Kidney capillary endothelial cell (primary cell): ENCODE measurements around the gene NRXN3.

Source experiments
- DNase-seq: peaks from one replicate; pipeline ENCODE4 v3.0.0-alpha.2; 2018; ENCODE audit warnings: low spot score

Gene NRXN3

DNA sequence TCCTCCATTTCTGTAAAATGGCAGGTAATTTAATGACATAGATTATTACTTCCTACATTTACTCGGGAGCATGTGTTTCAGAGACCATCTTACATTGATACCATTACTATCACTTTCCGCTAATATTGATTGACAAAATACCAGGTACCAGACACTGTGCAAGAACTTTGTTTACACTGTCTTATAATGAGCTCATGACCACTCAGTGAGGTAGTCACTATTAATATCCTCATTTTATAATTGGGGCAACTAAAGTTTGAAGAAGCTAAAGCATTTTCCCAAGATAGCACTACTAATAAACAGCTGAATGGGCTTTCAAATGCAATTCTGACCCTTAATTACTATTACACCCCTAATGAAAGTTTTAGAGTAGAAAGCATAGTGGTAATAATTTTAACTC lies 1306.4 kb downstream of the NRXN3 start:
- no peak for DNase-seq

DNA sequence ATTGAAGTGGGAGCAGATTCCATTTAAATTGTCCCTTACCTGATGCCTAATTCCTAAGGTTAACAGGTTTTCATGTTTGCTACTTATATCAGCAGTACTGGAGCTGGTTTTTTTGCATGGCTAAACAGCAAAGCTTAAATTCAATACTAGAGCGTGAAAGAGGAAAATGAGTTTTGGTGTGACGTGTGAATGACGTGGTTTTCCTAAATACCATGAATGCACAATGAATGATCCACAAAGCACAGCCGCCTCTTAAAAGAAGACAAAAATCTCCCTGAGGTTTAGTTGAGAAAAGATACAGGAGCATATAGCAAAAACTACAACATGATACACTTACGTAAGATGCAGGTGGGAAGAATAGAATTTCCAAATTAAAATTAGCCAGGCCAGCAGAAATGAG lies 1310.0 kb downstream of the NRXN3 start:
- no peak for DNase-seq

DNA sequence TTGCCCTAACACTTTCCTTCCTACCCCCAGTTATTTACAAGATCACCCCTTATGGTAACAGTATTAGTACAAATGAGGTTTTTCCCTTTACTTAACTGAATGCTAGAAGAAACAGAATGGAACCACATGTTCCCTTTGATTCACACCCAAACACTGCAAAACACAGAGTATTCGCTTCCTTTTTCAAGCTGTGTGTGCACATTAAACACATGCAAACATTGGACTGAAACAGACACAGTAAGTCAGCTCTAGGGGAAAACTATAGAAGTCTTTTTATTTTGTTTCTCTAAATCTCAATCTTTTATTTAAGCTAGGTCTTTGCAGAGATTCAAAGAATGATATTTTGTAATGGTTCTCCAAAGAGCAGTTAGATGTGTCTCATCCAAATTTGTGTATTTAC lies 1312.7 kb downstream of the NRXN3 start:
- no peak for DNase-seq

DNA sequence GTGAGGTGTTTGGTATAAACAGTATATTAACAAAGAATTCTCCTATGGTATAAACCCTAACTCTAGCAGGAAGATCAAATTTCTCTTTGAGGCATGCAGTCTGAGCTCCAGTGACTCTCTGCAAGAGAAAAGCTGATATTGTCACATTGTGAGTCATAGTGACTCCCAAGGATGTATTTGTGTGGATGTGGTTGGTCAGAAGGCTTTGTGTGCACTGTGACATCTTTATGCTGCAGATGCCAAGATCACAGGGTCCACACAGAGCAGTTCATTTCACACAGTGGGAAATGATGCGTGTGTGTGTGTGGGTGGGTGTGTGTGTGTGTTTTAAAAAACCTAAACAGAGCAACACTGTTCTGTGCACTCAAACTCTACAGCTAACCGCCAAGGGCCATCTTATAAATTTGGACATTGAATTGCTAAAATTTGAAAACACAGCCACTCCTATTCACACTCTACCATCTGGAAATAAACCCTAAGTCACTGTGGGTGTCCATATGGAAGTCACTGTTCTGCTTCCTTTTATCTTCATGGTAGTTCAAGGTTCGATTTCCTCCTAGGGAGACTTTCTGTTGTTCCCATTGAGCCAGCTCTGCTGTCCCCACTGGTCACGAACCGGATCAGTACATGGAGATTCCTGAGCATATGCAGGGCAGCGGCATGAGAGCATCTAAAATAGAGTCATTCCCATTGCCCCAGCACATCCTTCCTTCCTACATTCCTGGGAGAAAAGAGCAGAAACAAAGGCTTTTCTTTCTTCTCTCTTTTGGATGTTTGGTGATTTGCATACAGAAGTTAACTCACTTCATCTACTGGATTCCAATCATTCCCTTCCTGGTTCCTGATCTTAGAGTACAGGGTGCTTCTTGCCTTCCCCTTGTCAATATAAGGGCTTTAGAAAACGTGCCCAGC lies 1313.6 kb downstream of the NRXN3 start:
- DNase-seq: peak; percentile 38

DNA sequence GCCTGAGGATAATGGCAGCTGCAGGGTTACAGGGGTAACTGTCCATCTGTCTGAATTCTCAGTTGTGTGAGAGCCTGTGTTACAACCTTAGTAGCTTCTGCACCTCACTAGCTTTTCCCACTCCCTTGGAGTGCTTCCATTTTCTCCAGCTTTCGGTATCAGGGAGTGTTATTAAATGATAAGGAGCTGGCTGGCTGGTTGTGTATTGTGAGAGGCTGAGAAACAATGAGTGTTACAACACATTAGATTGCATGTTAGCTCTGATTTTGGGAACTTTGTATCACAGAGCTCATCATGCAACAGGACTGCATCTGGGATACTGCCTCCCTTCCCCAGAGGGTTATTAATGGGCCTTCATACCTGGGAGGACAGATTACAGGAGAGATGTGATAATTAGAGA lies 1317.5 kb downstream of the NRXN3 start:
- DNase-seq: no peak

DNA sequence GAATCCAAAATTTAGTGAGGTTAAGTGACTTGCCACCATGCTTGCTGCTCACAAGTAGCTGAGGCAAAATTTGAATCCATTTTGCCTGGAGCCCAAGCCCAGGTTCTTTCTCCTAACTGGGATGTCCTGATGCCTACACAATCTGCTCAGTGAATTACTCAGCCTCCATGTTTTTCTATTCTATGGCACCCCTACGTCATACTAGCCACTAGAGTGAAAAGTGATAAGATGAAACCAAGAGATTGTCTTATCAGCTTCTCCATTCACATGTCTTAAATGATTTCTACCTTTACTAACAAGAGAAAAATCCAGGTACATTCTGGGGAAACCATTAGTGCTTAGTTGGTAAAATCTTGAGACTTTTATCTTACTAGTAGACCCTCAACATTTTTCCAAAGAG lies 1321.0 kb downstream of the NRXN3 start:
- no peak for DNase-seq

DNA sequence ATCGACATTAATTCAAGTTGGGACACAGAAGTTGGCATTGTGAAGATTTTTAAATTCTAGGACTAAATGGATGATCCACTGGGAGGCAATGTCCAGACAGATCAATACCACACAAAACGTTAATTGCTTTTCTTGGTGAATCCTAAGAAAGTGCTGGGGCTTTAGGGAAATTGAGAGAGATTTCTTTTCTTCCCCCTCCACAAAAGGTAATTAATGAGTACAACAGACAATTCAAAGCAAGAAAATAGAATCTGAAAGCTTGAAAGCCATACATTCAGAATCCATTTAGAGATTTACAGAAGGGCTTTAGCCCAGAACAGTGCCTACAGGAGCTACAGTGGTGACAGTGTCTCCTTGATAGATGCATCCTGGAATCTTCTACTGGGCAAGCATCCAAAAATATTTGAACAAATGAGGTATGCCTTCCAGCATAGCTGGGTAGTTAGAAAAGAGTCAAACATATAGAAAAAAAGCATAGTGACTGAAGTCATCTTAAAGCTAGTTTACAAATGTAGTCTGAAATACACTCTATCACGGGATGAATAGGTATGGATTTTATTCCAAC lies 1323.0 kb downstream of the NRXN3 start:
- DNase-seq: no peak

DNA sequence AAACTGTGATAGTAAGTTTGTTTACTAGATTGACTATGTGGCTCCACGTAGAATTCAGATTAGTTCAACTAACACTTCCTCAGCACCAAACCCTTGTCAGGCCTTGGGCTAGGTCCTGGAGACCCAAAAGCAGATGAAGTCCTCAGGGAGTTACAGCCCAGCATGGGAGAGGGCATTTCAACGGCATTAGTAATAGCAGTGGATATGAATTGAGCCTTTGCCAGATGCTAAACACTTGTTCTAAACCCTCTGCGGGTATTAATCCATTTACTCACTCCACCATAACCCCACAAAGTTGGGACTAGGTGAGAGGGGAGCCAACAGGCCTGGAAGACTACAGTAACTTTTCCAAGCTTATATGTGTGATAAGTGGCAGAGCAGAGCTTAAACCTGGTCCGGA lies 1326.5 kb downstream of the NRXN3 start:
- no peak for DNase-seq

DNA sequence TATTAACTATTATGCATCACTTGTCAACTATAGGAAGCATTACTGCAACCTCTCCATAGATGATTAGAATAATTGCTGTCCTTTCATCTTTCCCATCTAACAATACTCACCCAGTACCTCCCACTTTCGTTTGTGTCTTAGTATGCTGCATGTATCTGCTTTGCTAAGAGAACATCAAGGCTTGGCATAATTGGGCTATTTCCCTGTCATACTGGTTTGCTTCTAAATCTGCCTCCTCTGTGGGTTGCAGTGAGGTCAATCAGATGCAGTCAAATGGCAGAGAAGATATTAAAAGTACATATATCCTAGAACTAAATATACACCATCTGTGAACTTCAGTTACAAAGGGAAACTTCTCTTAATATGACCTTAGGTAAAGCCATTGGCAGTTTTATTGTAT lies 1330.3 kb downstream of the NRXN3 start:
- no peak for DNase-seq

DNA sequence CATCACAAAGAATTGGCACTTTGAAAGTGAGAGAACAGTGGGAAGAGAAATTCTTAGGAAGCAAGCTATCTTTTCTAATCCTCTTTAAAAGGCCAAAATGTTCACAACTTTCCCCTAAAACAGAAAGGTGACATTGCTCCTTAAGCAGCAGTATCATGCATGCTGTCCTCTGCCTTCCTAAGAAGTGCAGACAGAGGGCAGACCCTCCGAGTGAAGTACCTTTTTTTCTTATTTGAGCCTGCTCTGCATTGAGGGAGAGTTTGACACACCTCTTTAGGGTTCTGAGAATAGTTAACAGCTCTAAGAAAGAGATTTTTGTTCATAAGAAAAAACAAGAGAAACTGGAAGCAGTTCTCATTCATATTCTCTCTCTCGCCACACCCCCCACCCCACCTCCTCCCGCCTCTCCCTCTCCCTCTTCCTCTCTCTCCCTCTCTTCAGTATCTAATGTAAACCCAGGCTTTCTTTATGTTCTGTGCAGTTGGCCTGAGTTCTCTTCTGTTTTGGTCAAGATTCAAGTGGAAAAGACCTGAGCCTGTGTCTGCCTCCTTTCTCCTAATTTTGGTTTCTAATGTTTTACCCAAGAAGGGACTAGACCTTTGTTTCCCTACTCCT lies 1332.1 kb downstream of the NRXN3 start:
- no peak for DNase-seq

DNA sequence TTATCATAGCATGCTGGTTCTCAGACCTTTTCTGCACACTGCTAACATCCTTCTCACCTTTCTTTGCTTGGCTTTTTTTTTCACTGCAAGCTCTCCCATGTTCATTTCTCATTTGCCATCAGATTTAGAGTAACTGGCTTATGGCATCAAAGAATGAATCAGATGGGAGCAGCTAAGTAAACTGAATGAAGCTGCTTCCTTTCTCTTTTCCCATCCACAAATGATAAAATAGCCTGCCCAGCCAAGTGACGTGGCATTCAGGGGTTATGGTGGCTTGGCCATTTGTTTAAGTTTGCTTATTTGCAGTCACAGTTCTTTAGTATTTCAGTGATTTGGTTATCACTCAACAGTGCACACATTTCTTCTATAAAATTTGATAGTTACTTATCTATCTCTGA lies 1332.6 kb downstream of the NRXN3 start:
- no peak for DNase-seq

DNA sequence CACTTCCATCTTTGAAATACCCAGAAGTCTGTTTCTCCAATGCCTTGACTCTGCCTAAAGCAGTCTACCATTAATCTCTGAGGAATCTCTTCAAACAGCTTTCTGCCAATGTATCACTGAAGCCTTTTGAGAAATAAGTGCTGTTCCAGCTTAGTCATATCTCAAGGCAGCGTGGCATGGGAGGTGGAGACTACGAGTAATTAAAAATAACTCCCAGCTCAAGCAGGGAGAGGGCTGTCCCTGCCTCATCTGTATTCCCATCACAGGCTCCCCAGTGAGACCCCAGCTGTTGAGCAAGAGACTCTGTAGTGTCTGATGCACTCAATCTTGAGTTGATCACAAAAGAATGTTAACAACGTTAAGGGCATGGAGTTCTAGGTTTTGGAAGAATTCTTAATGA lies 1340.5 kb downstream of the NRXN3 start:
- DNase-seq: no peak

DNA sequence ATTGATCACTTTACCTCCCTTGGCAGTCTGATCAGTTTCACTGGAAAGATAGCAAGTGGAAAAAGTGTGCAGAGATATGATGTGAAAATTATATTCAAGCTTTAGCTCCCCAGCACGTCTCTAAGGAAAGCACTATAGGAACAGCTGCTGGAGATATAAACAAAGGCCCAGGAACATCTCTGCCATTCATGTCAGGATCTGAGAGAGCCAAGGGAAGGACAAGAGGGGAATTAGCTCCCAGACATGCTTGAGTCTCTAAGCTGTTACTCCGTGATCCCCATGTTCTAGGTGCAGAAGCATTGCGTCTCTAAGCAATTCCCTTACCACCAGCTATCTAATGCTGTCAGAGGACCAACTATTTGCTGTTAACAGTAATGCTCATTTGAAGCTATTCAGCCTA lies 1341.0 kb downstream of the NRXN3 start:
- no peak for DNase-seq

DNA sequence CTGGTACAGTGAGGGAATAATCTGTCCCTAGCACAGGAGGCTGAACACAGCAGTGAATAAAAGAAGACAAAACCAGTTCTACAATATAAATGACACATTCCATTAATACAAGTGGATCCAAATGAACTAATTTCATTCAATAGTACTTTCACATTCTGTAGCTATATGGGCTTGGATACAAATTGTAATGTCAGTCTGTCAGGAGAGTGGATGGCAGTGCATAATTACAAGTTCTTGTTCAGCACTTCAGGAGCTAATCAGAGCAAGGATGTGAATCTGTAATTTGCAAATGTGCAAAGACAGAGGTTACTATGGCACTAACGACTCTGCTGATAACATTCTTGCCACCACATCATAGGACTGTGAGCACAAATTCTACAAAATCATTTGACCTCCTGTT lies 1343.3 kb downstream of the NRXN3 start:
- no peak for DNase-seq

DNA sequence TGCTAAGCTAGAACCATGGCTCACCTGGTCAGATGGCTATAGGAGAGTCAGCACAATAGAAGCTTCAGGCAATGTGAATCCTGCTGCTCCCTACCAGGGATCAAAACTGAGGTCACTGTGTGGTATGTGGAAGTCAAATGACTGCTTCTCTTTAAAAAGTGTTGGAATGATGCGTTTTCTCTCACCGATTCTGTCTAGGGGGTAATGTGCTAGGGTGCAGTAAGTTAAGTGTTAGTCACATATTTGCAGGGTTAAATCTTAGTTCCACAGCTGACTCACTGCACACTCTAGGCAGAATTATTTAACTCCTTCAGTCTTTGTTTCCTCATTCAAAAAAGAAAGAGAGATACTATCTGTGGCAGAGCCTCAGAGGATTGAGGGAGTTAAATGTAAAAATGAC lies 1344.5 kb downstream of the NRXN3 start:
- DNase-seq: peak; percentile 3

DNA sequence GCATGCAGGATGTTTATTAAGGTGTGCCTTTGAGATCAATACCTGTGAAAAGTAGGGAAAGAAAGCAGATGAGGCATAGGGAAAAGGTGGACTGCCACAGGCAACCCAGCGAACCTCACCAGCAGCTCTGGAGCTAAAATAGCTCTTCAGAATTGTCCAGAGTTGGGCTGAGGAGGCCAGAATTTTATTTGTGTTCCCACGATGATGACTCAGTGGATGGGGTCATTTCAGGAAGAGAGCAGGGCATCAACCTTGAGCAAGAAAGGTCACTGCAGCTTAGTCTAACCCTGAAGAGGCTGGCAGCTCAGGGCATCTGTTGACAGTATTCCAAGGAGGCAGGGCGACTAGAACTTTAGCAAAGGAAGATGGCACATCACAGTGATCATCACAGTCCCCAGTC lies 1345.0 kb downstream of the NRXN3 start:
- no peak for DNase-seq

DNA sequence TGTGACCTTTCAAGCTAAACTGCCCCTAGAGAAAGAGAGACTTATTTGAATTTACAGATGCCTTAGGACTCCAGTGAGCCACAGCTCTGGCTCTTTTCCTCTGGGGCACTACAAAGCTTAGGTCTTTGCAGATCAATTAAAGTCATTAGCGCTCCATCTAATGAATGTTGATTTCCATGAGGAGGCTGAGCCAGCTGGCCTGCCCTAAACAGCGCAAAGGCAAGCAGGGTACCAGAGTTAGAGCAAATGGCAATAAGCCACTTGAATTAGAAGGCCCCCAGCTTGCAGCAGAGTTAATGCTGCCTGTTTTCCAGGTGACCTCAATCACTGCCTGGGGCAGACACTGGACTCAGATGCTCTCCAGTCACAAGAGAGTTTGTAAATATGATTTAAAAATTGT lies 1345.8 kb downstream of the NRXN3 start:
- DNase-seq: no peak

DNA sequence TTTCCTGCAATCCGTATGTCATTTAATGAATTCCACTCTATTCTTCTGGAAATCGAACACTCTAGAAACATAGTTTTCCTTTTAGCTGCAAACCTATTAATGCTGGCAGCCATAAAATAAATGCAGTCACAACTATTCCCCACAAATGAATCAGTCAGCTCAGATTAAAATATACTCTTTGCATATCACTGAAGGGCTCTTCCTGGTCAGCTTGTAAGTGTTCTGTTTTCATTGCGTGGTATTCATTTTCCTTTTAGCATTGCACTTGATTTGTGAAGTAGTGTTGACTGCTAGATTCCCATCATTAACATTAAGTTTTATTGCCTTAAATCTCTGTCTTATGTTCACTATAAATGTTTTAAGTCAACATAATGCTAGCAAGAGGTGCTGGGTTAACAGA lies 1355.2 kb downstream of the NRXN3 start:
- no peak for DNase-seq

DNA sequence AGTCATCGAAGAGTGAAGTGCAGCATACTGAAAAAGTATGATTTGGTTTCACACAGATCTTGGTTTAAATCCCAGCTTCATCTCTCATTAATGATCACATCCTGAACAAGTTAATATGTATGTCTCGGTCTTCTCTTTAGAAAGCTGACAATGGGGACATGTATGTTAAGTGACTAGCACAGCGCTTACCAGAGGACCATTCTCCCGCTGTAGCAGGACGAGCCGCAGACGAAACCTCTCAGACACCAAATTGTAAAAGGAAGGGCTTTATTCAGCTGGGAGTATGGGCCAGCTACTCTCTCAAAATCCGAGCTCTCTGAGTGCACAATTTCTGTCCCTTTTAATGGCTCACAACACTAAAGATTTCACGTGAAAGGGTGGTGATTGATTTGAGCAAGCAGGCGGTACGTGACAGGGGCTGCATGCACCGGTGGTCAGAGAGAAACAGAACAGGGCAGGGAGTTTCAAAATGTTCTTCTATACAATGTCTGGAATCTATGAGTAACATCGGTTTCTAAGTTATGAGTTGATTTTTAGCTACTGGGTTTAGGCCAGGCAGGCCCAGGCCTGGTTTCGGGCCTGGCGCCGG lies 1358.7 kb downstream of the NRXN3 start:
- no peak for DNase-seq

DNA sequence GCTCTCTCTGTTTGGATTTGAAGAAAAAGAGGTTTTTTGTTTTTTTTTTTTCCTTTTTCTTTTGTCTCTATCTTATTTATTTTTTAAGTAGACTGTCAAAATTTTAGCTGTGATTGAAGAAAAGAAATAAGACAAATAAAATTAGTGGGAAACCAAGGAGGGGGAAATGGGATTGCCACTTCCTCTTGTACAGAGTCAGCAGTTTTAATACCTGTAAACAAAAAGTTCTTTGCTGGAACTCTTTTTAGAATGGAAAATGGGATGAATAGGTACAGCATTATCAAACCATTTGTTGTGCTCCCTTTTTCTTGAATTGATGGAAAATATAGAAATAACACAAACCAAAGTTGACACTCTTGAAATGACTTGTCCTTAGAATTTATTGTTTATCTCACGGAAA lies 1360.4 kb downstream of the NRXN3 start:
- DNase-seq: no peak

DNA sequence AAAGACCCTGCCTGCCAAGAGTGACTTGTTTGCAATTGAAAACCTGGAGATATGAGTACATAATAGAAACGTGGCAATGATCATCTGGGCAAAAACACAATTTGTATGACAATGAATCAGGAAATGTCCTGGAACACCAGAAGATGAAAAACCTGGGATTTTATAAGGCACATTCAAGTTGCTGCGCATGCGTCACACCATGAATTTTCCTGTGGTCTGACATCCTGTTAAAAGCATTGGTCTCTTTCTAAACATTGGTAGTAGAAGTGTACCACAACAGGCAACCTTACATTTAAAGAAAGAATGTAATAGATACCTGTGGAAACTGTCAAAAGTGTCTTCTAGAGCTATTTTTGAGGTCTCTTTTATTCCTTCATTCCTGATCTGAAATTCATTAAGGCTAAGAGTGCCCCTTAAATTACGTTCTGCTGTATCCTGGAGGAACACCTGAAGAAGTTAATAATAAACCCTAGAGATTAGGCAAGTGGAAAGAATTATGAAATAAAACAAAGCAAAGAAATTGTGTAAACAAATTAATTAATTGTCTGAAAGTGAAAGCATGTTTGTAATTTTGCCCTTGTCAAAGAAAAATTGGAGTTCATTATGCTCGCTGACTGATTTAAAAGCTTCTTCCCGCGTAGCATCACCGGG lies 1364.7 kb downstream of the NRXN3 start:
- no peak for DNase-seq

DNA sequence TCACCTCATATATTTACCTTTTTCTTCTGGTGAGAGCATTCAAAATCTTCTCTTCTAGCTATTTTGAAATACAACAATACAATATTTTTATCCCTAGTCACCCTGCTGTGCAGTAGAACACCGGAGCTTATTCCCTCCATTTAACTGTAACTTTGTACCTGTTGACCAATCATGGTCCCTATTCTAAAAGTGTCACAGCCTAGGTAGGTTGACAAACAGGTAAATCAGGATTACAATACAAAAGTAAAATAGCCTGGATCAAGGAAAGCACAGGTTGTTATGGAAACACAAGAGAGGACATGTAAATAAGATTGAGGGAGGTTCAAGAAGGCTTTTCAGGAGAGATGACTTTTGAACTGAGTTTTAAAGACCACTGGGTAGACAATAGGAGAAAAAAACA lies 1370.2 kb downstream of the NRXN3 start:
- DNase-seq: no peak

DNA sequence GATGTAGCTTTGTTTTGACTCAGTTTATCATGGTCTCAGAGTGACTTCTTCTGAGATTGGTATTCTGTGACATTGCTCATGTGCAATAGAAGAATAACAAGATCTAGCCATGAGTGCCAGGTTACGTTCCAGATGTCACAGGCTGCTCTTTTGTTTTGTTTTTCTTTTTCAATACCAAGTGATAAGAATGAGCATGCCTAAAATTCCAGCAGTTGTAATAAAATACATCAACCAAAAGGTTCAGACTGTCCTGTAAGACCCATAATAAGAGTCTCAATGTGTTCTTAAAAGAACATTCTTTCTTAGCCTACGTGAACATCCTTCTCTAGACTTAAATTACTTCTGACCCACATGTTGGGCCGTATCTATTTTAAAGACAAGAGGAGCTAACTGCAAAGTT lies 1371.9 kb downstream of the NRXN3 start:
- no peak for DNase-seq
